Iris pigment epithelial cell (primary cell): Measurements from ENCODE around the gene MVD.
"Not testable (repeated sequence)": the region's sequence is repeated elsewhere in the genome, so short reads cannot be mapped to it uniquely, and the experiment has no call there.

Experiments
- DNase-seq: peaks from one replicate; pipeline ENCODE4 v3.0.0-alpha.2; 2011; ENCODE audit warnings: low read depth

MVD gene

GRCh38 chr16:88624977-88625576 lies 37.8 kb downstream of the MVD start:
- no peak for DNase-seq

DNA sequence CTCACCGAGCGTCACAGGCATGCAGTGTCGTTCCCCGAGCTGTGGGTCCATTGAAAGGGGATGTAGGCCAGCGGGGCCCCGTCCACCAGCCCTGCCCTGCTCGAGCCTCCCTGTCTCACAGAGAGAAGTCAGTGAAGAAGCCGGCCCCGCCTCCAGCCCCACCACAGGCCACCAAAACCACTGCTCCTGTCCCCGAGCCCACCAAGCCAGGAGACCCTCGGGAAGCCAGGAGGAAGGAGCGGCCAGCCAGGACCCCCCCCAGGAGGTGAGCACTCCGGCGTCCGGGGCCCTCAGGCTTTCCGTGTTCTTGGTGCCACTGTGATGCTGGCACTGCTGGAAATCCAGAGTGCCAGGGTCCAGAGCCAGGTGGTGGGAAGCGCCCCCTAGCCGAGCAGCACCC lies 38.4 kb downstream of the MVD start:
- DNase-seq = no peak

GRCh38 chr16:88623858-88624257 lies 39.0 kb downstream of the MVD start:
- DNase-seq = no peak

DNA sequence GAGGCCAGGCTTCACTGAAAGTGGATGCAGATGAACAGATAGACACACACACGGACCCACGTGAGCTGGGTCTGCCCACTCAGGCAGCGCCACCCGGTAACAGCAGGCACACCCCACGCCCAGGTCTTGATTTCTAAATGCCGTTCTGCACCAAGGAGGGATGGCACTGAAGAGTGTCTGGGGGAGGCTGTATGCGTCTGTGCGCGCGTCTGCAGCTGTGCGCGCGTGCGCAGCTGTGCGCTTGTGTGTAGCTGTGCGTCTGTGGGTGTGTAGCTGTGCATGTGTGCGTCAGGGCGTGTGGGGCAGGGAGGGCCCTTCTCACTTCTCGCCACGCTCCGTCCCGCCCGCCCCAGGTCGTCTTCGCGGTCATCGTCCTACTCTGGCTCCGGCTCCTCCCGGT lies 40.0 kb downstream of the MVD start:
- no peak for DNase-seq

GRCh38 chr16:88622125-88622524 lies 40.8 kb downstream of the MVD start:
- no peak for DNase-seq

GRCh38 chr16:88619859-88620815 lies 42.8 kb downstream of the MVD start:
- peak; percentile 93 for DNase-seq

GRCh38 chr16:88618956-88619667 lies 43.8 kb downstream of the MVD start:
- DNase-seq = no peak

GRCh38 chr16:88618182-88618955 lies 44.5 kb downstream of the MVD start:
- DNase-seq = peak; percentile 20

DNA sequence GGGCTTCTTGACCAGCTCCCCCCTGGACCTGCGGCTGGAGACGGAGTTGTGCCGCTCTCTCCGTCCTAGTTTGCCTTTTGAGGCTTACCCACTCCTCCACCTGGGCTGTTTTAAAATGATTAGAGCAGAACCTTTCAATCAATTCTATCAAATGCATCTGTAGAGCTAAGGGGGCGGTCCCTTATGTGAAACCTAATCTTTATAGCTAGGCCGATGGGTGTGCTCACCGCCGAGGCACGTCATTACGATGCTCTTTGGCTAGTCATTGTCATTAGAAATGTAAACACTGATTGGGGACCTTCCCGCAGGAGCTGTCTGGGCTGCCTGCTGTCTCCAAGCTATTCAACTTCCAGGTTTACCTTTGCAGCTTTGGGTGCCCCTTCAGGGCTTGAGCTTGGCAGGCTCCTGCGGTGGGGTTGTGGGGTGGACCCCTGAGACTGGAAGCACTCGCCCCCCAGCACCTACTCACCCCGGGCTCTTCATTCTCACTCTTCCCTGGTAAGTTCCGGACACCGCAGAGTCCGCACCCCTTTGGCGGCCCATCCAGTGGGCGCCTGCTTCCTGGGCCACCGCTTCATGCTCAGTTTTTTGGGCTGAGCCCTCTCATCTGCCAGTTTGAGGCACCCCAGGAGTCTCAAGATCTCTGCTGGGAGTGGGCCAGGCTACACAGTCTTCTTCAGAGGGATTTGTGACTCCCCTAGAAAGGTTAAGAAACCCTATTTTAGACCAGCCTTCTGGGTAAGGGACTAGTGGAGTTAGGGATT lies 45.4 kb downstream of the MVD start:
- DNase-seq = peak; percentile 38

- DNase-seq = no peak
Observed at GRCh38 chr16:88616736-88617135, 46.2 kb downstream of the MVD start.

DNA sequence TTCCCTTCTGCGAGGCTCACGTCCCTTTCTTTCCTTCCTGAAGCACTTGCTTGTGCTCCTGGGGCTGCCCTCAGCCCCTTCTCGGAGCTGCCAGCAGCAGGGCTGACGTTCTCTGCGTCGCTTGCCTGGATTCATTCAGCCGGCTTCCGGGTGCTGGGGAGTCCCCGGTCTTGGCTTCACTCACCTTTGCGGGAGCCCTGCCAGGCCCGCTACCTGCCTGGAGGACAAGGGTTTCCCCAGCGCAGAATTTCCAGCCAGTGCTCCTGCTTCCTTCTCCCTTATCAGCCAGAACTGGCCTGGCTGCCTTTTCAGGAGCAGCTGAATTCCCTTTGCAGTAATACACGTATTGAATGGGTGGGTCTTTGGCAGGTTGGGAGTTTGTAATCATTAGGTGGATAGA lies 46.6 kb downstream of the MVD start:
- no peak for DNase-seq

GRCh38 chr16:88614818-88615580 lies 47.9 kb downstream of the MVD start:
- no peak for DNase-seq

GRCh38 chr16:88613911-88614817 lies 48.7 kb downstream of the MVD start:
- DNase-seq = peak; percentile 52

DNA sequence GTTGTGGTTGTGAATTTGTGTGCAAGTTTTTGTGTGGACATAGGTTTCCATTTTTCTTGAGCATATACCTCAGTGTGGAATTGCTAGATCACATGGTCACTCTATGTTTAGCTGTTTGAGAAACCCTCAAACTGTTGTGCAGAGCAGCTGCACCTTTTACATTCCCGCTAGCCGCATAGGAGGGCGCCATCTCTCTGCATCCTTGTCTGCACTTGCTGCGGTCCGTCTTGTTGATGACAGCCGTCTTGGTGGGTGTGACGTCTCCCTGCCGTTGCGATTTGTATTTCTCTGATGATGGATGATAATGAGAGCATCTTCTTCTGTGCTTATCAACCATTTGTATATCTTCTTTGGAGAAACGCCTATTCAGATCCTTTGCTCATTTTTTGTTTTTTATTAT lies 49.6 kb downstream of the MVD start:
- no peak for DNase-seq

DNA sequence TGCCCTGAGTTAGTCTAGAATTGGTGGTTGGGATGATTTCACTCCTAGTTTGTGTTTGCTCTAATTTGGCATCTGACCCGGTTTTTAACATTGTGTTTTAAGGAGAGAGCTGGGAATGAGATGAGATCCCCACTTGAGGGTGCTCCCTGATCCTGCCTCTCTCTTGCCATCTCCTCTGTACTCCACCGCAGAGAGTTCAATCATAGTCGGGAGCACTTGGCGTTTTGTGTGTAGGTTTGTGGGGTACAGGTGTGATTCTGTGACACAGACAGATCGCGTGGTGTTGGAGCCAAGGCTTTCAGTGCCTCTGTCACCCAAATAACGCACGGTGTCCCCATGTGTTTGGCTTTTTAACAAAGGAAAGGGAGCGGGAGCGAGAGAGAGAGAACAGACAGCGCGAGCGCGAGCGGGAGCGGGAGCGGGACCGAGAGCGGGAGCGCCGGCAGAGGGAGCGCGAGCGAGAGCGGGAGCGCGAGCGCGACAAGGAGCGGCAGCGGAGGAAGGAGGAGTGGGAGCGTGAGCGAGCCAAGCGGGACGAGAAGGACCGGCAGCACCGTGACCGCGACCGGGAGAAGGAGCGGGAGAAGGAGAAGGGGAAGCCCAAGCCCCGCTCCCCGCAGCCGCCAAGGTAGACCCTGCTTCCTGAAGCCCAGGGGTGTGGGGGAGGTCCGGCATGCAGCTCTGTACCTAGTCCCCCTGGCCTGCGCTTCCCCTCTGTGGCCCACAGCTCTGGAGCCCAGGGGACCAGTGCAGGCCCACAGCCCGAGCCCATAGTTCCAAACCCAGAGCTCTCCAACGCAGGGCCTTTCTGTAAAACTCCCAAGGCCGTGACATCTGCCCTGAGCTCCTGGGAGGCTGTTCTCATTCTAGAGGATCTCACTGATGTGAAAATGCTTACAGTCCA lies 51.7 kb downstream of the MVD start:
- no peak for DNase-seq

DNA sequence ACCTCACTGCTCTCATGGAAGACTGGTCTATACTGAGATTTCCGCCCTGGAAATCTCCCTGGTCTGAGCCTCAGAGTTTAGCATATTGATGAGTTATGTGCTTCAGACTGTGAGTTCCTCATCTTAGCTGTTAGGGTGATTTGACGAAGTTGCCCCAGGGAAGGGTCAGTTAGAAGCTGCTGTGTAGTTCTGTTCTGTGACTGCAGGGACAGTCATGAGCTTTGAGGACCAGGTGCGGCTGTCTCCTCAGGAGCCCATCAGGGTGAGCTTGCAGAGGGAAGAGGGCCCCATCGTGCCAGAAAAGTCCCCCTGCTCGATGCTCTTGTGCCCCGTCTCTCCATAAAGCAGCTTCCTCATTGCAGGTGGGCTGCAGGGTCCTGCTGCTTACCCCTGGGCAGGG lies 52.8 kb downstream of the MVD start:
- DNase-seq = no peak

GRCh38 chr16:88609426-88609825 lies 53.5 kb downstream of the MVD start:
- DNase-seq = not testable (repeated sequence)

- no peak for DNase-seq
Observed at GRCh38 chr16:88608076-88608475, 54.8 kb downstream of the MVD start.
